Left ventricle myocardium inferior (tissue), 1 donor: ENCODE measurements around the gene TECR. TPM values are rescaled to one million over a fixed set of nuclear protein-coding genes. Genes with fewer than 3 reads are reported as not detected.

ENCODE experiments used
- DNase-seq: peaks from one replicate; pipeline ENCODE4 v3.0.0-alpha.2; 2020
- H3K27ac ChIP-seq: fragments of 200-600 bp; replicated peaks from 2 replicates; pipeline ENCODE4 v1.8.0; 2021
- H3K27me3 ChIP-seq: fragments of 200-600 bp; 2 replicates; pipeline ENCODE4 v1.8.0; 2021; ENCODE audit warnings: low read depth
- H3K36me3 ChIP-seq: fragments of 200-600 bp; 2 replicates; pipeline ENCODE4 v1.8.0; 2021
- H3K4me1 ChIP-seq: fragments of 200-600 bp; 2 replicates; pipeline ENCODE4 v1.8.0; 2021
- H3K4me3 ChIP-seq: fragments of 200-600 bp; 2 replicates; pipeline ENCODE4 v1.8.0; 2021; ENCODE audit warnings: mild to moderate bottlenecking, moderate library complexity
- H3K9me3 ChIP-seq: fragments of 200-600 bp; replicated peaks from 2 replicates; pipeline ENCODE4 v1.8.0; 2021
- CTCF ChIP-seq: fragments of 200-600 bp; IDR thresholded peaks from 2 replicates; pipeline ENCODE4 v1.8.0; 2021; ENCODE audit warnings: antibody characterized with exemption, mild to moderate bottlenecking, borderline replicate concordance
- intact Hi-C: fragments of 100-400 bp; cut with micrococcal nuclease; formaldehyde crosslinking; loops from one replicate; pipeline ENCODE4 v1.11.0; 2022
- total RNA-seq: library from RNA; stranded (reverse); fragmentation: NEBNext Ultra II Directional; extraction: Animal tissue kit (Norgen Biotek cat#: 25700); gene quantifications from one replicate; pipeline ENCODE4 v1.2.1, GENCODE V29; 2021
- donor health status: DM: no; HTN: yes; CAD: no; lungs with severe emphysema.

Gene TECR
- total RNA-seq, 1 donor from 2014 or later = 69.3 TPM

- Histone ChIP-seq H3K4me1 (peaks cover 81% of the 10 kb centered on the region), H3K4me3 (peak overlapping the region; percentile 60), H3K27ac (peak overlapping the region; percentile 92), H3K36me3 (peaks cover 9% of the 10 kb centered on the region), H3K9me3 (no peaks in the 10 kb centered on the region), H3K27me3 (no peaks in the 10 kb centered on the region)
- DNase-seq = peak; percentile 41
- no peak for TF ChIP-seq CTCF
- intact Hi-C loops = no loop called here
These were observed 29.1 kb downstream of the TECR start for GRCh38 chr19:14558370-14559066.

GRCh38 chr19:14559916-14560775 lies 30.8 kb downstream of the TECR start:
- intact Hi-C loops = no loop called here
- Histone ChIP-seq H3K27me3 (no peaks in the 10 kb centered on the region), H3K4me3 (peak overlapping the region; percentile 60), H3K9me3 (no peaks in the 10 kb centered on the region), H3K4me1 (peaks cover 76% of the 10 kb centered on the region), H3K36me3 (peaks cover 4% of the 10 kb centered on the region), H3K27ac (peak overlapping the region; percentile 92)
- TF ChIP-seq CTCF = no peak
- DNase-seq = peak; percentile 68

GRCh38 chr19:14560776-14561108 lies 31.3 kb downstream of the TECR start:
- peak overlapping the region; percentile 92 for H3K27ac ChIP-seq
- no peak for TF ChIP-seq CTCF
- no peaks in the 10 kb centered on the region for H3K9me3 ChIP-seq
- intact Hi-C loops = no loop called here
- no peak for DNase-seq
- H3K4me3 ChIP-seq = peak overlapping the region; percentile 60
- H3K36me3 ChIP-seq = peaks cover 9% of the 10 kb centered on the region
- H3K27me3 ChIP-seq = no peaks in the 10 kb centered on the region
- H3K4me1 ChIP-seq = peaks cover 76% of the 10 kb centered on the region

- Histone ChIP-seq H3K36me3 (peaks cover 13% of the 10 kb centered on the region), H3K4me3 (peak overlapping the region; percentile 50), H3K4me1 (peaks cover 71% of the 10 kb centered on the region), H3K27me3 (no peaks in the 10 kb centered on the region), H3K27ac (peak overlapping the region; percentile 92), H3K9me3 (no peaks in the 10 kb centered on the region)
- no peak for DNase-seq
- intact Hi-C loops = no loop called here
- TF ChIP-seq CTCF = no peak
These were observed 31.9 kb downstream of the TECR start for GRCh38 chr19:14561249-14561648.

- Histone ChIP-seq H3K36me3 (peaks cover 14% of the 10 kb centered on the region), H3K4me3 (peak overlapping the region; percentile 50), H3K27me3 (no peaks in the 10 kb centered on the region), H3K4me1 (peaks cover 65% of the 10 kb centered on the region), H3K9me3 (no peaks in the 10 kb centered on the region), H3K27ac (peak overlapping the region; percentile 92)
- intact Hi-C loops = no loop called here
- peak; percentile 57 for DNase-seq
- no peak for TF ChIP-seq CTCF
These were observed 32.5 kb downstream of the TECR start for GRCh38 chr19:14561847-14562351.
